Measurements from ENCODE around the gene MEX3D.
"Not testable (repeated sequence)": the region's sequence is repeated elsewhere in the genome, so short reads cannot be mapped to it uniquely, and the experiment has no call there.

MEX3D gene

GRCh38 chr19:1572795-1573194 is 4.7 kb upstream of the MEX3D start:
- DNase-seq (ENCODE audit: low read depth in 2 of 2) = no peak

- no peak for DNase-seq (ENCODE audit: low read depth in 2 of 2)
Observed at GRCh38 chr19:1571358-1571757, 3.2 kb upstream of the MEX3D start.

GRCh38 chr19:1570836-1571235 is 2.7 kb upstream of the MEX3D start:
- no peak for DNase-seq (ENCODE audit: low read depth in 2 of 2)

- DNase-seq (ENCODE audit: low read depth in 2 of 2) = no peak
Observed at GRCh38 chr19:1569997-1570396, 1.9 kb upstream of the MEX3D start.

- DNase-seq (ENCODE audit: low read depth in 2 of 2) = no peak
Observed at GRCh38 chr19:1567848-1568227, 287 bp downstream of the MEX3D start.

- DNase-seq (ENCODE audit: low read depth in 2 of 2) = no peak
Observed at GRCh38 chr19:1567116-1567847, 843 bp downstream of the MEX3D start.

- DNase-seq (ENCODE audit: low read depth in 2 of 2) = no peak
Observed at GRCh38 chr19:1566392-1567115, 1.6 kb downstream of the MEX3D start.

GRCh38 chr19:1563251-1563650 is 4.9 kb downstream of the MEX3D start:
- no peak for DNase-seq (ENCODE audit: low read depth in 2 of 2)

- DNase-seq (ENCODE audit: low read depth in 2 of 2) = no peak
Observed at GRCh38 chr19:1561236-1561842, 6.8 kb downstream of the MEX3D start.

- no peak for DNase-seq (ENCODE audit: low read depth in 2 of 2)
Observed at GRCh38 chr19:1560286-1560882, 7.7 kb downstream of the MEX3D start.

GRCh38 chr19:1558552-1558951 is 9.6 kb downstream of the MEX3D start:
- no peak for DNase-seq (ENCODE audit: low read depth in 2 of 2)

GRCh38 chr19:1556390-1557070 is 11.6 kb downstream of the MEX3D start:
- no peak for DNase-seq (ENCODE audit: low read depth in 2 of 2)

- DNase-seq (ENCODE audit: low read depth in 2 of 2) = no peak
Observed at GRCh38 chr19:1555487-1556389, 12.4 kb downstream of the MEX3D start.

- DNase-seq (ENCODE audit: low read depth in 2 of 2) = no peak
Observed at GRCh38 chr19:1554968-1555367, 13.2 kb downstream of the MEX3D start.

GRCh38 chr19:1553415-1553814 is 14.7 kb downstream of the MEX3D start:
- no peak for DNase-seq (ENCODE audit: low read depth in 2 of 2)

- DNase-seq (ENCODE audit: low read depth in 2 of 2) = no peak
Observed at GRCh38 chr19:1551068-1552040, 16.8 kb downstream of the MEX3D start.

- DNase-seq (ENCODE audit: low read depth in 2 of 2) = no peak
Observed at GRCh38 chr19:1549332-1549945, 18.7 kb downstream of the MEX3D start.

GRCh38 chr19:1540365-1540925 is 27.7 kb downstream of the MEX3D start:
- DNase-seq (ENCODE audit: low read depth in 2 of 2) = no peak

- not testable (repeated sequence) for DNase-seq (ENCODE audit: low read depth in 2 of 2)
Observed at GRCh38 chr19:1539749-1540148, 28.4 kb downstream of the MEX3D start.

Data from stimulated activated CD8-positive, alpha-beta memory T cell treated with anti-CD3 and anti-CD28 coated beads, Interleukin-15, amount 100 ng/mL, for 48 hours (primary cell).